ENCODE results near the gene CCDC146. TPM values are rescaled to one million over a fixed set of nuclear protein-coding genes. Genes with fewer than 3 reads are reported as not detected.

CCDC146 gene
- total RNA-seq, 1 experiment from 2014 or later, result 0.72 TPM

- H3K23ac ChIP-seq (ENCODE audit: insufficient read length, low read depth, low read length), result no peak overlapping the region
- H3K79me2 ChIP-seq (ENCODE audit: insufficient read depth, low read length), result no peaks in the 10 kb centered on the region
- no peak overlapping the region for H4K5ac ChIP-seq (ENCODE audit: insufficient read length, low read depth, low read length)
- H3K27ac ChIP-seq (ENCODE audit: insufficient read length, low read depth, low read length), result no peak overlapping the region
- no peak overlapping the region for H4K8ac ChIP-seq (replicated peaks; ENCODE audit: insufficient read length, low read depth, low read length)
- H3K9me3 ChIP-seq (ENCODE audit: control insufficient read depth, low read depth, low read length), result no peaks in the 10 kb centered on the region
- no peak overlapping the region for H2BK5ac ChIP-seq (ENCODE audit: insufficient read length, low read length)
- H2BK15ac ChIP-seq (ENCODE audit: low read depth, low read length), result no peak overlapping the region
- H3K23me2 ChIP-seq (ENCODE audit: insufficient read length, low read depth, low read length, poor library complexity, severe bottlenecking), result no peaks in the 10 kb centered on the region
- Mint-ChIP-seq H3K36me3 (ENCODE audit: insufficient read depth in 1 of 3, low read depth in 3 of 3) (peaks cover 0 to 23% (median 3%) of the 10 kb centered on the region in 3 experiments; a peak in 4 of 7 replicates), H3K9me3 (peaks cover 2 to 7% of the 10 kb centered on the region in 2 experiments; a peak in 3 of 5 replicates), H3K27ac (no peak overlapping the region), H3K4me1 (peaks cover 20 to 21% of the 10 kb centered on the region in 2 experiments), H3K27me3 (ENCODE audit: low read depth) (no peaks in the 10 kb centered on the region), H3K4me3 (no peak overlapping the region)
- H3K4me1 ChIP-seq (ENCODE audit: insufficient read depth, low read length), result no peaks in the 10 kb centered on the region; the same call in 1 of the 2 replicates
- H4K20me1 ChIP-seq (ENCODE audit: control insufficient read depth, insufficient read depth, insufficient read length), result no peaks in the 10 kb centered on the region
- H3K79me1 ChIP-seq (ENCODE audit: insufficient read depth, low read depth, low read length, poor library complexity, severe bottlenecking), result no peaks in the 10 kb centered on the region
- H2AK5ac ChIP-seq (ENCODE audit: insufficient read length, low read length), result no peak overlapping the region
- no peaks in the 10 kb centered on the region for H3K27me3 ChIP-seq (ENCODE audit: insufficient read depth, low read length)
- TF ChIP-seq CTCF (conservative IDR thresholded peaks at IDR 0.05), result no peak
- no CpG with 5 or more reads among the region's 4 CpGs for WGBS (ENCODE audit: extremely low coverage, insufficient read length, low lambda C conversion rate)
- H3K18ac ChIP-seq (ENCODE audit: insufficient read length, low read depth, low read length), result no peak overlapping the region
- H3K4me2 ChIP-seq (ENCODE audit: insufficient read depth, insufficient read length, low read length), result no peak overlapping the region
- no peak overlapping the region for H2AFZ ChIP-seq (ENCODE audit: low read length)
- DNase-seq, result no peak
- no peak overlapping the region for H3K4ac ChIP-seq (ENCODE audit: low read depth, low read length)
- no peak overlapping the region for H2BK20ac ChIP-seq (ENCODE audit: low read depth, low read length, poor library complexity, severe bottlenecking)
- no peak overlapping the region for H2BK12ac ChIP-seq (ENCODE audit: insufficient read length, low read depth, low read length)
- H3T11ph ChIP-seq (ENCODE audit: low read length), result no peak overlapping the region
- no peak overlapping the region; the same call in 1 of the 2 replicates for H3K14ac ChIP-seq (ENCODE audit: insufficient read depth, low read length)
- H3K9ac ChIP-seq (ENCODE audit: extremely low read depth, insufficient read length, low read length), result no peak overlapping the region
- H4K91ac ChIP-seq (ENCODE audit: insufficient read length, low read depth, low read length), result no peak overlapping the region
- H2BK120ac ChIP-seq (ENCODE audit: low read depth, low read length, poor library complexity, severe bottlenecking), result no peak overlapping the region
- H3K56ac ChIP-seq (ENCODE audit: insufficient read length, low read depth, low read length), result no peak overlapping the region
Measured at GRCh38 chr7:77308792-77309191, 186.4 kb downstream of the CCDC146 start.

Data from H9 (cell line).